Lower lobe of right lung (tissue), 2 donors: ENCODE data around the gene DIAPH3. TPM values are rescaled to one million over a fixed set of nuclear protein-coding genes. Genes with fewer than 3 reads are reported as not detected.

Experiments
- ATAC-seq, 2 donors: fragments of 200-7000 bp; cut with Tn5 transposase; one replicate each; pipeline ENCODE4 v1.9.1; 2020 to 2022; ENCODE audit warnings: mild to moderate bottlenecking in 2 of 2, moderate library complexity in 2 of 2
- DNase-seq: peaks from one replicate; pipeline ENCODE4 v3.0.0-alpha.2; 2020
- H3K27ac ChIP-seq: fragments of 200-600 bp; one replicate; pipeline ENCODE4 v1.8.0; 2022
- H3K27me3 ChIP-seq: fragments of 200-600 bp; one replicate; pipeline ENCODE4 v1.8.0; 2022; ENCODE audit warnings: low read depth
- H3K36me3 ChIP-seq: fragments of 200-600 bp; one replicate; pipeline ENCODE4 v1.8.0; 2022; ENCODE audit warnings: mild to moderate bottlenecking
- H3K4me1 ChIP-seq: fragments of 200-600 bp; one replicate; pipeline ENCODE4 v1.8.0; 2022
- H3K4me3 ChIP-seq: fragments of 200-600 bp; one replicate; pipeline ENCODE4 v1.8.0; 2022; ENCODE audit warnings: mild to moderate bottlenecking
- H3K9me3 ChIP-seq: fragments of 200-600 bp; one replicate; pipeline ENCODE4 v1.8.0; 2022
- CTCF ChIP-seq: fragments of 200-600 bp; IDR thresholded peaks from one replicate; pipeline ENCODE4 v1.8.0; 2022; ENCODE audit warnings: antibody characterized with exemption, mild to moderate bottlenecking
- intact Hi-C: fragments of 100-400 bp; cut with DNase I; formaldehyde crosslinking; loops from one replicate; pipeline ENCODE4 v1.11.0; 2022
- total RNA-seq: library from RNA; stranded (reverse); fragmentation: NEBNext Ultra II Directional; extraction: Animal tissue kit (Norgen Biotek cat#: 25700); gene quantifications from one replicate; pipeline ENCODE4 v1.2.1, GENCODE V29; 2021
- donor health status: DM: no; HTN: yes; CAD: no; lungs with severe emphysema.

DIAPH3 gene
- total RNA-seq, 1 donor from 2014 or later, result 3.2 TPM

- intact Hi-C loops, result no loop called here
- no peak for ATAC-seq
Observed at GRCh38 chr13:59680429-59681024, 483.2 kb downstream of the DIAPH3 start.

GRCh38 chr13:59679254-59679653 is 484.5 kb downstream of the DIAPH3 start:
- DNase-seq (no peak), ATAC-seq (no peak)
- no peak for TF ChIP-seq CTCF
- Histone ChIP-seq H3K27me3 (no peaks in the 10 kb centered on the region), H3K27ac (no peak overlapping the region), H3K36me3 (no peaks in the 10 kb centered on the region), H3K4me1 (no peaks in the 10 kb centered on the region), H3K4me3 (no peak overlapping the region), H3K9me3 (no peaks in the 10 kb centered on the region)
- intact Hi-C loops, result no loop called here

More at GRCh38 chr13:59680429-59681024, 483.2 kb downstream of the DIAPH3 start:
- TF ChIP-seq CTCF, result peak; percentile 62
- DNase-seq, result no peak
- H3K4me3 ChIP-seq, result no peak overlapping the region
- H3K27ac ChIP-seq, result no peak overlapping the region
- H3K4me1 ChIP-seq, result no peaks in the 10 kb centered on the region
- no peaks in the 10 kb centered on the region for H3K36me3 ChIP-seq
- no peaks in the 10 kb centered on the region for H3K9me3 ChIP-seq
- no peaks in the 10 kb centered on the region for H3K27me3 ChIP-seq

- no peak overlapping the region for H3K27ac ChIP-seq
- peak; percentile 60 to 62 for ATAC-seq
- intact Hi-C loops, result no loop called here
Observed at GRCh38 chr13:59677966-59678814, 485.5 kb downstream of the DIAPH3 start.

GRCh38 chr13:59677430-59677829 is 486.3 kb downstream of the DIAPH3 start:
- TF ChIP-seq CTCF, result no peak
- intact Hi-C loops, result no loop called here
- Histone ChIP-seq H3K27ac (no peak overlapping the region), H3K4me1 (no peaks in the 10 kb centered on the region), H3K4me3 (no peak overlapping the region), H3K36me3 (no peaks in the 10 kb centered on the region), H3K9me3 (no peaks in the 10 kb centered on the region), H3K27me3 (no peaks in the 10 kb centered on the region)
- no peak for DNase-seq
- no peak for ATAC-seq

More at GRCh38 chr13:59677966-59678814, 485.5 kb downstream of the DIAPH3 start:
- no peaks in the 10 kb centered on the region for H3K27me3 ChIP-seq
- no peaks in the 10 kb centered on the region for H3K4me1 ChIP-seq
- no peak overlapping the region for H3K4me3 ChIP-seq
- no peak for DNase-seq
- peak; percentile 80 for TF ChIP-seq CTCF
- H3K9me3 ChIP-seq, result no peaks in the 10 kb centered on the region
- no peaks in the 10 kb centered on the region for H3K36me3 ChIP-seq

GRCh38 chr13:59674616-59675015 is 489.1 kb downstream of the DIAPH3 start:
- no peak overlapping the region for H3K27ac ChIP-seq
- no peaks in the 10 kb centered on the region for H3K9me3 ChIP-seq
- intact Hi-C loops, result no loop called here
- H3K4me1 ChIP-seq, result peaks cover 7% of the 10 kb centered on the region
- DNase-seq (no peak), ATAC-seq (no peak)
- no peak overlapping the region for H3K4me3 ChIP-seq
- no peaks in the 10 kb centered on the region for H3K36me3 ChIP-seq
- no peak for TF ChIP-seq CTCF
- H3K27me3 ChIP-seq, result no peaks in the 10 kb centered on the region
